Stimulated activated CD8-positive, alpha-beta memory T cell treated with anti-CD3 and anti-CD28 coated beads, Interleukin-12 subunit alpha, Interleukin-12 subunit beta, amount 100 ng/mL, for 4 hours (primary cell): ENCODE measurements around the gene NIPAL3.
"Not testable (repeated sequence)": the region's sequence is repeated elsewhere in the genome, so short reads cannot be mapped to it uniquely, and the experiment has no call there.

Source experiments
- DNase-seq: peaks from one replicate; pipeline ENCODE4 v3.0.0-alpha.2; 2020; ENCODE audit warnings: low read depth

Gene NIPAL3

GRCh38 chr1:24517898-24518297 is 102.3 kb downstream of the NIPAL3 start:
- no peak for DNase-seq

GRCh38 chr1:24520282-24520681 is 104.7 kb downstream of the NIPAL3 start:
- not testable (repeated sequence) for DNase-seq
